Transverse colon (tissue), 4 donors: Measurements from ENCODE around the gene PTPA.
A peak's percentile ranks its signal among the peaks of the same experiment; 100 is the strongest.

ENCODE experiments used
- CTCF ChIP-seq, 5 experiments: fragments of 200-600 bp in 3 of 5; fragments of 450-650 bp in 2 of 5; sonication (generic) in 3 of 5; IDR thresholded peaks; 1 replicate in 2 of 5; 2 replicates in 3 of 5; pipeline ENCODE4 v1.5.1; 2016 to 2017; ENCODE audit warnings: antibody characterized with exemption in 5 of 5, inconsistent platforms in 3 of 5, mild to moderate bottlenecking in 2 of 5, moderate library complexity in 1 of 5
- EP300 ChIP-seq: sonication (generic); formaldehyde crosslinking; IDR thresholded peaks from one replicate; pipeline ENCODE4 v1.6.1; 2017; ENCODE audit warnings: antibody characterized with exemption, low read depth
- POLR2AphosphoS5 ChIP-seq, 3 donors: sonication (generic); formaldehyde crosslinking; IDR thresholded peaks; one replicate each; pipeline ENCODE4 v1.6.1; 2016; ENCODE audit warnings: antibody characterized with exemption in 3 of 3

GRCh38 chr9:129138476-129139232, 27.4 kb downstream of the PTPA start:
- no peak for TF ChIP-seq CTCF (IDR thresholded peaks at IDR 0.05)
- TF ChIP-seq POLR2AphosphoS5 (IDR thresholded peaks at IDR 0.05) = peak; percentile 8 to 69 (median 26)
- TF ChIP-seq EP300 = no peak
